Measurements from ENCODE around the gene ZBTB17.

DNA sequence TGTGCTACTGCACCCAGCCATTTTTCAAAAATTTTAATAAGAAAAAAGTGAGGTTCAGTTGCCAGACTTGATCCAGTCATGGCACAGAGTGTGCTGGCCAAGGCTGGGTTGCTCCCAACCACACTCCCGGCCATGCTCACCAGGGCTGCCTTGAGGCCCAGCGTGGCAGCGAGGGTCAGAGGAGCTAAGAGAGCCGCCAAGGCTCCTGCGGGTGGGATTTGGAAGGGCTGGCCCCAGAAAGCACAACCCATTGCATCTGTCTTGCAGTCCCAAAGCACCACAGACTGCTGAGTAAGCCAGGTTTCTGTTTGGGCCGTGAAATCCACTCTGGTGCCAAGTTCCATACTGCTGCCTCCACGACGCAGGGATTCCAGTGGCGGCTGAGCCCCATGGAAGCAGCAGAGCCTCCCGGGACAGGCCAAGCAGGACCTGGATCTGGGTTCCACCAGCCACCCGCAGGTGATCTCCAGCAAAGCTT is 22.6 kb downstream of the ZBTB17 start:
- TF ChIP-seq, protein P1, sequence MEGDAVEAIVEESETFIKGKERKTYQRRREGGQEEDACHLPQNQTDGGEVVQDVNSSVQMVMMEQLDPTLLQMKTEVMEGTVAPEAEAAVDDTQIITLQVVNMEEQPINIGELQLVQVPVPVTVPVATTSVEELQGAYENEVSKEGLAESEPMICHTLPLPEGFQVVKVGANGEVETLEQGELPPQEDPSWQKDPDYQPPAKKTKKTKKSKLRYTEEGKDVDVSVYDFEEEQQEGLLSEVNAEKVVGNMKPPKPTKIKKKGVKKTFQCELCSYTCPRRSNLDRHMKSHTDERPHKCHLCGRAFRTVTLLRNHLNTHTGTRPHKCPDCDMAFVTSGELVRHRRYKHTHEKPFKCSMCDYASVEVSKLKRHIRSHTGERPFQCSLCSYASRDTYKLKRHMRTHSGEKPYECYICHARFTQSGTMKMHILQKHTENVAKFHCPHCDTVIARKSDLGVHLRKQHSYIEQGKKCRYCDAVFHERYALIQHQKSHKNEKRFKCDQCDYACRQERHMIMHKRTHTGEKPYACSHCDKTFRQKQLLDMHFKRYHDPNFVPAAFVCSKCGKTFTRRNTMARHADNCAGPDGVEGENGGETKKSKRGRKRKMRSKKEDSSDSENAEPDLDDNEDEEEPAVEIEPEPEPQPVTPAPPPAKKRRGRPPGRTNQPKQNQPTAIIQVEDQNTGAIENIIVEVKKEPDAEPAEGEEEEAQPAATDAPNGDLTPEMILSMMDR (conservative IDR thresholded peaks at IDR 0.05; ENCODE audit: low read depth, low read length), result no peak
- TF ChIP-seq EZH2 (IDR thresholded peaks at IDR 0.05; ENCODE audit: borderline replicate concordance, low read depth, low read length, poor library complexity, severe bottlenecking), result no peak

Data from A673 (cell line).